Measurements from ENCODE around the gene VCL. TPM values are rescaled to one million over a fixed set of nuclear protein-coding genes. Genes with fewer than 3 reads are reported as not detected.

The VCL gene
- total and polyA plus RNA-seq, 9 of the 15 experiments (the other 6 are each of a cell fraction or from before 2014, with no cell fraction given) = 29.8 to 186 (median 76.4) TPM

- TF ChIP-seq CBX2 (IDR thresholded peaks at IDR 0.05; ENCODE audit: insufficient read depth, low read length, poor library complexity, severe bottlenecking) = no peak
- TF ChIP-seq ZNF785 (CRISPR knock-in tag; IDR thresholded peaks at IDR 0.05) = no peak
- no peak for TF ChIP-seq RB1 (IDR thresholded peaks at IDR 0.05; ENCODE audit: low read depth)
- no peak for TF ChIP-seq ZNF263 (CRISPR knock-in tag; IDR thresholded peaks at IDR 0.05; ENCODE audit: borderline replicate concordance)
- TF ChIP-seq TCF3 (CRISPR knock-in tag; IDR thresholded peaks at IDR 0.05) = peak; percentile 10; the same call in 1 of the 2 replicates
- peak; percentile 56 for TF ChIP-seq MAFG (tag; conservative IDR thresholded peaks at IDR 0.05)
- TF ChIP-seq ZNF408 (CRISPR knock-in tag; IDR thresholded peaks at IDR 0.05; ENCODE audit: low read depth) = no peak
- TF ChIP-seq BCLAF1 (IDR thresholded peaks at IDR 0.05; ENCODE audit: borderline replicate concordance in 1 of 2, control insufficient read depth in 1 of 2, low read depth in 2 of 2, low read length in 1 of 2) = no peak
- TF ChIP-seq SMARCE1 (IDR thresholded peaks at IDR 0.05) = 0 out of 2 replicates have a peak, but pooled peaks have one; percentile 57
- no peak for TF ChIP-seq ZNF121 (CRISPR knock-in tag; conservative IDR thresholded peaks at IDR 0.05)
- TF ChIP-seq ZNF592 (IDR thresholded peaks at IDR 0.05) = 0 out of 2 replicates have a peak, but pooled peaks have one; percentile 51
- TF ChIP-seq RUNX1 (IDR thresholded peaks at IDR 0.05; ENCODE audit: low read depth) = no peak
- no peak for TF ChIP-seq ARID3A (IDR thresholded peaks at IDR 0.05; ENCODE audit: borderline replicate concordance, low read depth, low read length)
- peak; percentile 51; the same call in 1 of the 2 replicates for TF ChIP-seq ZNF644 (tag; IDR thresholded peaks at IDR 0.05; ENCODE audit: low read depth)
- TF ChIP-seq SMAD1 (IDR thresholded peaks at IDR 0.05; ENCODE audit: low read depth, low read length, partially characterized antibody) = no peak
- no peak for TF ChIP-seq ZNF146 (CRISPR knock-in tag; IDR thresholded peaks at IDR 0.05; ENCODE audit: unreplicated experiment)
- no peak for TF ChIP-seq SNRNP70 (optimal IDR thresholded peaks at IDR 0.05; ENCODE audit: low read depth, low read length)
Measured at GRCh38 chr10:74011770-74012169, 13.9 kb downstream of the VCL start (continued).

All from K562 (cell line).